HG03103 (cell line): Measurements from ENCODE around the gene ZBTB7B.
A peak's percentile ranks its signal among the peaks of the same experiment; 100 is the strongest.

Experiments used
- ATAC-seq: cut with Tn5 transposase; IDR thresholded peaks from one replicate; pipeline ENCODE4 v1.9.1; 2021; ENCODE audit warnings: low read depth; ENCODE audit not compliant: unreplicated experiment

Gene ZBTB7B

GRCh38 chr1:155051777-155052398 is 49.3 kb downstream of the ZBTB7B start:
- no peak for ATAC-seq

DNA sequence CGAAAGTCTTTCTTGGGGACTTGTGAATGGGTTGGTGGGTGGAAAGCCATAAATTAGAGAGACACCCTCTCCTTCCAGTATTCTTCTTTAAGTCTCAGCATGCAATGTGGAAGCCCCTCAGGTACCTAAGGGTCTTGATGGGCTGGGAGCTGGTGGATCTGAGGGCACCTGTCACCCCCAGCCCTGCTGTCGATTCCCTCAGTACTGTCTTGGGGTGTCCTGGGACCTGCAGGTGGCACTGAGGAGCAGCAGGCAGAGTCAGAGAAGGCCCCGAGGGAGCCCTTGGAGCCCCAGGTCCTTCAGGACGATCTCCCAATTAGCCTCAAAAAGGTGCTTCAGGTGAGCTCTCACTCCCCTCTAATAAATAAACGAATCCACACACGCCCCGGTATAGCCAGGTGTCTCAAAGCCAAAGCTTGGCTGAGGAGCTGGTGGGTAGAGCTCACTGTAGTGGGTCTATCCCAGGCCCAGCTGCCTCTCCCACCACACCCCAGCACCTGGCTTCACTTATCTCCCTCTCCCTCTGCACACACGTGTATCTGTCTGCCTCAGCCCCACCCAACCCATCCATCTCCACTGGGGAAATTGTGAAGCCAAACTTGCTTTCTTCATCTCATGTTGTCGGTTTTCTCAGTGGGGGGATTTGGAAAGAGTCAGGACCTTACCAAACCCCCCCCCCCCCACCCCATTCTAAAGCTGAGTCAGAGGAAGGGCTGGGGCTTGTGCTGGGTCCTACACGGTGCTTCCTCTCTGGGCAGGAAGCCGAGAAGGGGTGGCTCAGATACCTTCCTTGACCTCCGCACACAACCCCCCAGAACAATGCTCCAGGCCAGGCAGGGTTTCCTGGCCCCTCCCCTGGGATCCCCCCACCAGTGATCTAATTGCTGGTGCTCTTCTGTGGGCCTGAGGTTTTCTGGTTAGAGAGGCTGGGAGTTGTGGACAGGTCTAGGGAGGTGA is 50.1 kb downstream of the ZBTB7B start:
- ATAC-seq: no peak

DNA sequence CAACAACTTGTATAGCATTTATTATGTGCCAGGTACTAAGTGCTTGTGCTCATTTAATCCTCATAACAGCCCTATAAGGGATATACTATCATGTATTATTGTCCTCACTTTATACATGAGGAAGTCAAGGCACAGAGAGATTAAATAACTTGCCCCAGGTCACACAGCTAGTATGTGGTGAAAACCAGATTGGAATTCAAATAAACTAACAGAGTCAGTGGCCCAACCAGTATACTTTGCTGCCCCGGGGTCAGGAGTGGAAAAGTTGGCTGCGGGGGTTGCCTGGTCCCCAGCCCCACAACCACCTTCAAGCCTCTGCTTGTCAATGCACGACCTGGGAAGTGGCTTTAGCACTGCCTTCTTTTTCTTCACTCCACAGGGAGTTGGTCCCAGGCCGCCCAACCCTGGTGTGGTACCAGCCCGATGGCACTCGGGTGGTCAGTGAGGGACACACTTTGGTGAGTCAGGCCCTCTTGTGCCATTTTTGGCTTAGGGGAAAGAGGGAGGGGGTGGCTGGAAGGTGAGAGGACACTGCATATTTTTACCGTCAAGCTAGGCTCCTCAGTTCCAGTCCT is 51.0 kb downstream of the ZBTB7B start:
- no peak for ATAC-seq

- ATAC-seq: no peak
Observed at GRCh38 chr1:155057104-155057503, 54.5 kb downstream of the ZBTB7B start.

- ATAC-seq: no peak
Observed at GRCh38 chr1:155057788-155058211, 55.2 kb downstream of the ZBTB7B start.

DNA sequence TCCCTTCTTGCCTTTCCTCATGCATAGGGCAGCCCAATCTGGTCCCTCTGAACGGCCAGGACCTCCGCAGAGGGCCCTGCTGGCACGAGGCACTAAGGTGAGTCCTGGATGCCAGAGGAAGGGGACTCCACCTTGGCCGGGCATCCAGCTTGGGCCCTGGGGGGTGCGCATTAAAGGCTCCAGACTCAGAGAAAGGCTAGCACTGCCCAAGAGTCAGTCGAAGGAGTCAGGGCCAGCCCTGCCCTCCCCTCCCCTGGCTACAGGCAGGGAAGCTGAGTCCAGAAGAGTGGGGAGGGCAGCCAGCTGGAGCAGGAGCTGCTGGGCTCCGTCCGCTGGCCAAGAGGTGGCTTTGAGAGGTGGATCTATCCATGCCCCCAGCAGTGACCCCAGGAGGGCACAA is 58.1 kb downstream of the ZBTB7B start:
- no peak for ATAC-seq

GRCh38 chr1:155061381-155062150 is 59.0 kb downstream of the ZBTB7B start:
- ATAC-seq: no peak

- ATAC-seq: no peak
Observed at GRCh38 chr1:155062151-155062686, 59.6 kb downstream of the ZBTB7B start.

DNA sequence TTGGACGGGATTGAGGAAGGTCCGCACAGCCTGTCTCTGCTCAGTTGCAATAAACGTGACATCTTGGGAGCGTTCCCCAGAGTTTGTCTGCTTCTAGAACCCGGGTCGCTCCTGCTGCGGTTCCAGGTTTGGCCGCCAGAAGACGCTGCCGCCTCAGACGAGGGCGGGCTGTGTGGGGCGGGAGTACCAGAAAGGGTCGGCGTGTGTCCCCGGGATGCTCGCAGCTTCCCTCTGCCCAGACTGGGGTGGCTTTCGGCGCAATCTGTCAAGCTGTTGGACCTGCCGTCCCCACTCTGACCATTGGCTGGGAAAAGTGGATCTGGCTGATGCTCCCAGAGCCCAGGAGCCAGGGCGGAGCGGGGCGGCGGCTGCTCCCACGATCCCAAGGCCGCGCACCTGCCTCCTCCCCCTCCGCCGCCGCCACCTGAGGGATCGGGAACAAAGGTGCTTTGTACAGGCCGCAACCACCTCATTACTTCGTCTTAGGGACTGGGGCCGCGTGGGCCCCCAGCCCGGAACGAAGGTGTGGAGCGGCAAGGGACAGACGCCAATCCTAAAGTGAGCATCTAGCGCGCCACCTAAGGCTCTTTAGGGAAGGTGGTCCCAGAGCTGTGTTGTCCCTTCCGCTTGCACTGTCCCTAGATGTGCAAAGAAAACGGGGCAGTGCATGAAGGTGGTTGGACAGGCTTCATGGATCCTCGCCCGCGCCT is 60.3 kb downstream of the ZBTB7B start:
- no peak for ATAC-seq

DNA sequence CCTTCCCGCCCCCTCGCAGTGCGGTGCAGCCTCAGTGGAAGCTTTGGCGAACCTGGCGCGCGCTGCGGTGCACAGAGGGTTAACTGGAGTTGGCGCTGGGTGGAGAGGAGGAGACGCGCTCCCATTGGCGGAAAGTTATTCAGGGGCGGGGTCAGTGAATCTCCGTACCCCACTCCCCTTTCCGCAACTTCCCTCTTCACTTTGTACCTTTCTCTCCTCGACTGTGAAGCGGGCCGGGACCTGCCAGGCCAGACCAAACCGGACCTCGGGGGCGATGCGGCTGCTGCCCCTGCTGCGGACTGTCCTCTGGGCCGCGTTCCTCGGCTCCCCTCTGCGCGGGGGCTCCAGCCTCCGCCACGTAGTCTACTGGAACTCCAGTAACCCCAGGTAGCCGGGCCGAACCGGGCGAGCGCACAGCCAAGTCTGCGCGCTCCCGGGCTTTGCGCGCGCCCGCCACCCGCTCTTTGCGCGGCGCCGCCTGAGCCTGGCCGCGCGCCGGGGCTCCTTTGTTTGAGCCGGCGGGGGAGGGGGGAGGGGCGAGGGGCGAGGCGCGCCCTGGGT is 61.0 kb downstream of the ZBTB7B start, which contains the start of gene EFNA4:
Gene EFNA4, plus strand, starts transcription at position 191 of the 561 bp plus-strand sequence. Its CDS starts 84 bp downstream, at position 275.
- peak; percentile 80 for ATAC-seq

- no peak for ATAC-seq
Observed at GRCh38 chr1:155064111-155064831, 61.7 kb downstream of the ZBTB7B start.

DNA sequence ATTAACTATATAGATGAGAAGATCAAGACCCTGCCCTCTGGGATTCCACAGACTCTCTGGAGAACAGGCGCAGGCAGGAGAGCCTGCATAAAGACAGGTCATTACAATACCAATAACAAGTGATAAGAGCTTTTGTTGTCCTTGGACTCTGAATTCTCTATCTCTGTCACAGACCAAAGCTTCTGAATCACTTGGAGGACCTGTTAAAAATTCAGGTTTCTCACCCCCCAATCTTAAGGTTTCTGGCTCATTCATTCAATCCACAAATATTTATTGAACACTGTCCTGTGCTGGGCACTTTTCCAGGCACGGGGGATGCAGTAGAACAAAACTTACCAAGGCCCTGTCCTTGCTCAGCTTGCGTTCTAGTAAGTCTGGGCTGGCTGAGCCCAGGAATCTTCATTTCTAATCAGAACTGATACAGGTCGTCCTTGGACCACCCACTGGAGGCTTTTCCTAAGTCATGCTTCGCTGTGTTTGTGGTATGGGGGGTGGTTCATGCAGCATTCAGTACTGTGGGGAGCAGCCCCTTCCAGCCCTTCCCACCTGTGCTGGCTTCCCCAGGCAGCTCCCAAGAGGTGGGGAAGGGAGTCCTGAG is 62.3 kb downstream of the ZBTB7B start:
- ATAC-seq: no peak

DNA sequence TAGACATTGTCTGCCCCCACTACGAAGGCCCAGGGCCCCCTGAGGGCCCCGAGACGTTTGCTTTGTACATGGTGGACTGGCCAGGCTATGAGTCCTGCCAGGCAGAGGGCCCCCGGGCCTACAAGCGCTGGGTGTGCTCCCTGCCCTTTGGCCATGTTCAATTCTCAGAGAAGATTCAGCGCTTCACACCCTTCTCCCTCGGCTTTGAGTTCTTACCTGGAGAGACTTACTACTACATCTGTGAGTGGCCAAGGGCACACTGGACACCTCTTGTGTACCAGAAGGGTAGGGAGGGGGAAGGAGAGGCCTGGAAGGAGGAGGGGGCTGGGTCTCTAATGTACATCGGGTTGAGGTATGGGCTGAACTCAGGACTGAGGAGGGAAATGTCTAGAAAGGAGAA is 64.2 kb downstream of the ZBTB7B start:
- ATAC-seq: no peak
